T-helper 1 cell treated with Interleukin-12 subunit alpha and Interleukin-12 subunit beta and Interleukin-4 antibody, amounts not matched to agents 30 μg/mL and 1 μg/mL, for 36 hours (primary cell): Measurements from ENCODE around the gene RGPD6.
"Not testable (repeated sequence)": the region's sequence is repeated elsewhere in the genome, so short reads cannot be mapped to it uniquely, and the experiment has no call there.

ENCODE experiments used
- H3K27ac Mint-ChIP-seq: one replicate; pipeline ENCODE4 v1.8.0; 2021; ENCODE audit warnings: mild to moderate bottlenecking, mixed read lengths
- H3K27me3 Mint-ChIP-seq: one replicate; pipeline ENCODE4 v1.8.0; 2021; ENCODE audit warnings: low read depth, mixed read lengths
- H3K36me3 Mint-ChIP-seq: one replicate; pipeline ENCODE4 v1.8.0; 2021; ENCODE audit warnings: low read depth, mixed read lengths
- H3K4me1 Mint-ChIP-seq: one replicate; pipeline ENCODE4 v1.8.0; 2021; ENCODE audit warnings: low read depth, mixed read lengths
- H3K4me3 Mint-ChIP-seq: one replicate; pipeline ENCODE4 v1.8.0; 2021; ENCODE audit warnings: mild to moderate bottlenecking, moderate library complexity, mixed read lengths
- H3K9me3 Mint-ChIP-seq: one replicate; pipeline ENCODE4 v1.8.0; 2021; ENCODE audit warnings: mixed read lengths

Gene RGPD6

DNA sequence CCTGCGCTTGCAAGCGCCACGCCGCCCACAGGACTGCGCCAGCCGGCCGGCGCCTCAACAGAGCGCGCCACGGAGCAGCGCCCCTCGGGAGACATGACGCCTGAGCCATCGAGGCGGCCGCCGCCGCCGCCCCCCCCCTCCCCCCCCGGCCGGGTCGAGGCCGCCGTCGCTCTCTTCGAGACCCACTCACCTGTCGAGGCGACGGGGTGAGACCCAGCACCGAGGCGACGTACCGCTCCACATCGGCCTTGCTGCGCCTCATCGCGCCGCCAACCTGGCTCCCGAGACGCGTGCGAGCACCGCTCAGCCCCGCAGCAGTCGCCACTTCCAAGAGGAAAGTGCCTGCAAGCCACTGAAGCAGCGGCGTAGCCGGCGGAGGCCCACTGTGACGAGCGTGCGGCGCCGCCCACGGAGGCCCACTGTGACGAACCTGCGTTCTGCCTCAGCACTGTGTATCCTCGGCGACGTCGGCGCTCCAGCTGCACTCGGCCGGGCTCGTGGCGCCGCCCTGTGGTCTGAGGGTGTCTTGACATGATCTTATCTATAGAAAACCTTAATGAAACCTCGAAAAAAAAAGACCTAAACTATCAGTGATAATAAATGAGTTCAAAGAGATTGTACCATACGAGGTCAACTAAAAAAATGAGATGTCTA, at the start of gene RGPD6:
TSS of gene RGPD6 (minus strand) at position 460 of the 654 bp plus-strand sequence. CDS start at position 262, 198 bp downstream.
- H3K4me1 Mint-ChIP-seq, H3K9me3 Mint-ChIP-seq, H3K4me3 Mint-ChIP-seq, H3K36me3 Mint-ChIP-seq, H3K27ac Mint-ChIP-seq, H3K27me3 Mint-ChIP-seq: not testable (repeated sequence)

GRCh38 chr2:110619326-110619939, 42.4 kb upstream of the RGPD6 start:
- not testable (repeated sequence) for H3K27me3 Mint-ChIP-seq, H3K4me3 Mint-ChIP-seq, H3K27ac Mint-ChIP-seq, H3K9me3 Mint-ChIP-seq, H3K4me1 Mint-ChIP-seq, H3K36me3 Mint-ChIP-seq

- H3K4me3 Mint-ChIP-seq, H3K27me3 Mint-ChIP-seq, H3K9me3 Mint-ChIP-seq, H3K27ac Mint-ChIP-seq, H3K4me1 Mint-ChIP-seq, H3K36me3 Mint-ChIP-seq: not testable (repeated sequence)
These were observed 36.9 kb upstream of the RGPD6 start for GRCh38 chr2:110613927-110614326.

DNA sequence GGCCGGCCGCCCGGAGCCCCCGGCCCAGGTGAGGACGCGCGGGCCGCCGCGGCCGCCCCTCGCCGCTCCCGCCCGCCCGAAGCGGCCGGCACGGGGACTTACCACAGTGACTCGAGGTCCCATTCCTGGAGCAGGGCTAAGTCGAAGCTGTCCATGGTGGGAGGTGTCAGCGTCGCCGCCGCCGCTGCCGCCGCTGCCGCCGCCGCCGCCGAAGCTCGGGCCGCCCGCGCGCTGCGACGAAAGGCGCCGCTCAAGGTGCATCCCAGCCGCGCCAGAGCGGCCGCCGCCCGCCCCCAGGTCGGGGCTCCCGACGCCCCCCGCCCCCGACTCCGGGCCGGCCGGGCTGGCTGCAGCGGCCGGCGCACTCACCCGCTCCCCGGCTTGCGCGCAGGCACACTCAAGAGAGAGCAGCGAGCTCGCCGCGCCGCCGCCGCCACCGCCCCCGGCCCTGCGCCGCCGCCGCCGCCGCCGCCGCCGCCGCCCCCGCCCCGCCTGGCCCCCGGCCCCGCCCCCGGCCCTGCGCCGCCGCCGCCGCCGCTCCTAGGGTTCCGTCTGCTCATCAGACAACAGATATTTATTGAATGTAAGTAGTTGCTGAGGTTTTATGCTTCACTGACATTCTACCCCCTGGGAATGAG, 33.7 kb upstream of the RGPD6 start:
- H3K4me3 Mint-ChIP-seq, H3K4me1 Mint-ChIP-seq, H3K36me3 Mint-ChIP-seq, H3K27ac Mint-ChIP-seq, H3K9me3 Mint-ChIP-seq, H3K27me3 Mint-ChIP-seq: not testable (repeated sequence)

- not testable (repeated sequence) for H3K4me1 Mint-ChIP-seq, H3K36me3 Mint-ChIP-seq, H3K27ac Mint-ChIP-seq, H3K27me3 Mint-ChIP-seq, H3K9me3 Mint-ChIP-seq, H3K4me3 Mint-ChIP-seq
These were observed 33.0 kb upstream of the RGPD6 start for GRCh38 chr2:110609843-110610612.

DNA sequence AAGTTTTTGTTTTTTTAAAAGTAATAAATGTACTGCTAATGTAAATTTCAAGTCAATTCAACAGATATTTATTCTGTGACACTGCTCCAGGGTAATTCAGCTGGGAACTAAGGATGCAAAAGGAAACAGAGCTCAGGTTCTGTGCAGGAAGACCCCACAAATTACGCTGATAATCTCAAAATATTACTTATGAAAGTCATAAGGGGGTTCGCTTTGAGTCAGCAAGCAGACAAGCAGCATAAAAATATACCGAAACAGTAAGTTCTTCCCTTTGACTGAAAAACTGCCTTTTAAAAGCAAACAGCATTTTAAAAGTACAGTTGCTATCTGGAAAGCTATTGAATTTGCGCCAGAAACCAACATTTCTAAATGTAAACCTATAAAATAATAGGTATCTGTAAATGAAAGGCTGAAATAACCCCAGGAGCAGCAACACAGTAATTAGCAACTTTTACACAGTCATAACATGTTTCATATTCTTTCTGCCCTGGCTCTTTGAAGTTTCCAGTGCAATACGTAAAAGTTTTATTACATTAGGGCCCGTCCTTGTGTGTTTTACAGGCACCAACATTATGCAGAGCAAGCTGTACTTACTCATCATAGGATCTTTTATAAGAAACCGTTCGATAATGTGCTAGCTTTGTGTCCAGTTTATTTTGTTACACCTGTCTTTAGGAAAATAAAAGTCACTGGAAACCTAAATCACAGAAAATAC, 31.9 kb upstream of the RGPD6 start:
- not testable (repeated sequence) for H3K9me3 Mint-ChIP-seq, H3K4me3 Mint-ChIP-seq, H3K27ac Mint-ChIP-seq, H3K36me3 Mint-ChIP-seq, H3K27me3 Mint-ChIP-seq, H3K4me1 Mint-ChIP-seq

DNA sequence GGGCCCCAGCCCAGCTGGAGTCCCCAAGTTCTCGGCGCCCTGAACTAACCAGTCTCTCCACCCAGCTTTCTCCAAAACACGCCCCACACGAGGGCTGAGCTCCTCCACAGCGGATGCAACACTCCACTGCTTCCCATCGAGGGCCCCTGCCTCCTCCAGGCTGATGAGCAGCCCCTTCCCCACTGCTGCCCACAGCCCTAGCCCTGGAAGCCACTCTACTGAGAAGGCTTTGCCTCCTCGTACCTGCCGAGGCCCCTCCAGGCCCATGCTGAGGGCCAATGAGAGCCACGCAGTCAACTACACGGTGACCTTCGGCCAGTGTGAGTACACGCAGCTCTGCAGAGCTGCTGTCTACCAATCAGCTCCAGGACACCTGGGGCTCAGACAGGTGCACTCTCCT, 28.0 kb upstream of the RGPD6 start:
- not testable (repeated sequence) for H3K4me3 Mint-ChIP-seq, H3K27me3 Mint-ChIP-seq, H3K36me3 Mint-ChIP-seq, H3K9me3 Mint-ChIP-seq, H3K4me1 Mint-ChIP-seq, H3K27ac Mint-ChIP-seq

DNA sequence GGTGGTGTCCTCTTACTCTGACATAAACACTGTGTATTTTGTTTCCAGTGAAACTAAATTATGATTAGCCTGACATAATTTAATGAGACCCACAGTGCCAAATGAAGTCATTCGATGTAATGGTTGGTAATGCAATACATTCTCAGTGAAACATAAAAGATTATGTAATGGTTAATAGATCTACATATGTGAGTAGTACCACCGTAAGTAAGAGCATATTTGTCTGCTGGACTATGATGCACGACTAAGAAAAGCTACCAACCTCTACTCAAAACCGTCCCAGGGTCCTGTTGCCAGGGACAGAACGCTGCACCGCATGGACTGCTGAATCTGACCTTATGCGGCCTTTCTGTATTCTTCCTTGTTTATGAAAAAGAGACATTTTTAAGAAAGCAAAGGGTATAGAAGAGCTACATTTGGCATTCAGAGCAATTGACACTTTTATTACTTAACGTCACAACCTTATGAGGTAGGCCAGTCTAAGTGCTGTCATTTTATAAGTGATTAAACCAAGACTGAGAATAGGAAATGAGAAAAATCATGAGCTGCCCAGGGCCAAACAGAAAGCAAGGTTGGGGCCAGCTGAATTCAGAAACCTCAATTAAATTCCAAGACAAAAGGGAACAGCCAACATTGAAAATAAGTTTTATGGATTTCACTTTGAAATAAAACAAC, 27.0 kb upstream of the RGPD6 start:
- not testable (repeated sequence) for H3K27me3 Mint-ChIP-seq, H3K4me1 Mint-ChIP-seq, H3K4me3 Mint-ChIP-seq, H3K27ac Mint-ChIP-seq, H3K9me3 Mint-ChIP-seq, H3K36me3 Mint-ChIP-seq

DNA sequence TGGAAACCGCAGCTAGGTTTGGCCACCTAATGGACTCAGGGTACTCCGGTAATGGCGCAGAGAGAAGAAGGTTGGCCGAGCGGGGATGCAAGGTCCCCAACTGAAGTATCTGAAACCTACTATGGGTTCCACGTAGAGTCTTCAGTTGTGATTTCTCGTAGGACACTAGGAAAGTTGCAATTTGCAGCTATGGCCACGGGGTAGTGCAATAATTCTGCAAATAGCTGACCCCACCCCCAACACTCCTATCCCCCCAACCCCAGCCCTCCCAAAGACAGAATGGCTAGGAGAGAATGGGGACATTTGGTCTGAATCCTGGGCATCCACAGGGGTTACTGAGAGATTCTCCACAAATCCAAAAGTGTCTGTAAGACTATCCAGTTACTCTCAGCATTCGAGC, 25.1 kb upstream of the RGPD6 start:
- H3K4me3 Mint-ChIP-seq, H3K27ac Mint-ChIP-seq, H3K36me3 Mint-ChIP-seq, H3K27me3 Mint-ChIP-seq, H3K9me3 Mint-ChIP-seq, H3K4me1 Mint-ChIP-seq: not testable (repeated sequence)

DNA sequence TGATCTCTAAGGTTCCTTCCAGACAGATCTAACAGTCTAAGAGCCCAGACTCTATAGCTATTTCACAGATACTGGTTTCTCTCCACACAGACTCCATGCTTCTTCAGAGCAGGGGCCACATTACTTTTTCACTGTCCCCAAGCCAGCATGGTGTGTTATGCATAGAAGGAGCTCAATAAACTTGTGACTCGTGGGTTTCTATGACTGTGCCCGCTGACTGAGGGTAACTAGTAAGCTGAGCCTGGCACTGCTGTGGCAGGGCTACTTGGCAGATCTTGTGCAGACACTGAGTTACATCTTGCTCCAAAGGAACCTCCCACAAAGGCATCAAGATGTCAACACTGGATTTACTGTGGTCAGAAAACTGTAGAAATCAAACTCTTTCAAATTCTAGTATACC, 15.0 kb upstream of the RGPD6 start:
- H3K27me3 Mint-ChIP-seq, H3K4me3 Mint-ChIP-seq, H3K9me3 Mint-ChIP-seq, H3K27ac Mint-ChIP-seq, H3K36me3 Mint-ChIP-seq, H3K4me1 Mint-ChIP-seq: not testable (repeated sequence)

- not testable (repeated sequence) for H3K27me3 Mint-ChIP-seq, H3K4me3 Mint-ChIP-seq, H3K36me3 Mint-ChIP-seq, H3K9me3 Mint-ChIP-seq, H3K4me1 Mint-ChIP-seq, H3K27ac Mint-ChIP-seq
These were observed 12.8 kb upstream of the RGPD6 start for GRCh38 chr2:110589677-110590330.

DNA sequence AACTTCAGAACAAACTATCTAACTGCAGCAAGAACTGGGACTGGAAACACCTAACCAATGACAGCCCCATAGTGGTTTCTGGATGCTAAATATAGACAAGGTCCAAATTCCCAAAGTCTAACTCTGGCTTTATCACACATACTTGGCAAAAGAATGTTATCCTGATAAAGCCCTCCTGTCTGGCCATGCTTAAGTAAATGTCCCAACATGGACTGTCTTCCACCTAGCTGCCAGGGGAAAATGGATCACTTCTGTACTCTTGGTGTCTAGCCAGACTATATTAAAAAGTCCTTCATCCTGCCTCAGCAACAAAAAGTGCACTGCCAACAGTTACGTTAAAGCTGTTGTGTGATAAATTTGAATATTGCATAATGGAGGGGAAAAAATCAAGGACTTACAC, 11.5 kb upstream of the RGPD6 start:
- H3K4me3 Mint-ChIP-seq, H3K27ac Mint-ChIP-seq, H3K27me3 Mint-ChIP-seq, H3K9me3 Mint-ChIP-seq, H3K36me3 Mint-ChIP-seq, H3K4me1 Mint-ChIP-seq: not testable (repeated sequence)

DNA sequence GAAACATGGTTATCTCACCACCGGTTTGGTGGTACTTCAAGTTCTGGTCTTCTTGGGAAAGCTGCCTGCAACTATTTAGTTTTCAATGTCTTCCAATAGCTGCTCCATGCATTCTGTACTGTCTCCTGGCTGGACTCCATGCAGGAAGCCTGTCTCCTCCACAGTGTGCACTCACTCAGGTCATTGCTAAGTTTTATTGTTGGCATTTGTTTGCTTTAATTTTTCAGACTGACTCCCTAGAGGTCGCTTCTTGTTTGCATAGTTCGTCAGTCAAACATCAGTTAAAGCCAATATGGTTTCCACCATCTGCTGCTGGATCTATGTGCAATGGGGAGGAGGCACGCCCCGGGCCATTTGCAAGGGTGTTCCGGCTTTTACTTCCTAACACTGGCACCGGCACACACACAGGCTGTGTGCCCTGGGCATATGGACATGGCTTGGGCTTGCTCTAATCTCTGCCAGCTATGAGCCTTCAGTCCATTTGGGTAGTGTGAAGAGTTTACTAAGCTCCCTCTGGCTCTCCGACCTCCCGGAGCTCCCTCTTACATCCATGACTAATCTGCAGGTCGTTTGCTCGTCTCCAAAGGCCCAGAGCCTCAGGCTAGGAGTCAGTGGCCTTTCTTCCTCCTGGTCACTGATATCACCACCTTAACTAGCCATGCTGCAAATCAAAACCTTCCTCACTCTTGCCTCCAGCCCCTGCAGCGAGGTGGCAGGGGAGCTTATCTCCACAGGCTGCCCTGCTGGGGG, 2.4 kb upstream of the RGPD6 start:
- not testable (repeated sequence) for H3K27me3 Mint-ChIP-seq, H3K9me3 Mint-ChIP-seq, H3K36me3 Mint-ChIP-seq, H3K27ac Mint-ChIP-seq, H3K4me1 Mint-ChIP-seq, H3K4me3 Mint-ChIP-seq
